Adipose tissue (tissue), 3 donors: Measurements from ENCODE around the gene NSMF. TPM values are rescaled to one million over a fixed set of nuclear protein-coding genes. Genes with fewer than 3 reads are reported as not detected.
"Not testable (repeated sequence)": the region's sequence is repeated elsewhere in the genome, so short reads cannot be mapped to it uniquely, and the experiment has no call there.

Source experiments
- H3K27ac ChIP-seq: one replicate; pipeline ENCODE4 v1.5.1; 2013; ENCODE audit warnings: low read depth, low read length
- WGBS, 3 donors: extraction: QIAGEN DNeasy Blood & Tissue Kit; methylation state at CpG; one replicate each; pipeline ENCODE4 v1.1.7; 2013; 5-methylcytosine and 5-hydroxymethylcytosine counted together
- polyA plus RNA-seq, 3 donors: library from polyadenylated mRNA; stranded (reverse); fragments of 200-250 nt; gene quantifications; one replicate each; pipeline ENCODE4 v1.2.3, GENCODE V29; 2013
- donor health status: healthy with polysubstance abuse.
- donor health status: Bipolar disorder and iron deficiency.
- donor health status: healthy.

Gene NSMF
- polyA plus RNA-seq, 3 donors: 38.2 to 39.5 (median 39.4) TPM

GRCh38 chr9:137479892-137480685 lies 21.0 kb upstream of the NSMF start:
- whole genome bisulfite sequencing, 3 donors: 89 to 90% (median 90%) methylated on average over 30 to 32 of the region's 32 CpGs
- H3K27ac ChIP-seq: no peak overlapping the region

- no peak overlapping the region for H3K27ac ChIP-seq
- WGBS, 3 donors: 73 to 88% (median 77%) methylated on average over 36 of the region's 36 CpGs
Measured at GRCh38 chr9:137478962-137479861, 20.1 kb upstream of the NSMF start.

GRCh38 chr9:137478613-137478961 lies 19.5 kb upstream of the NSMF start:
- no peak overlapping the region for H3K27ac ChIP-seq
- 84 to 88% (median 84%) methylated on average over 9 to 11 of the region's 11 CpGs for WGBS, 3 donors

- WGBS, 3 donors: 86 to 93% (median 88%) methylated on average over 27 to 29 of the region's 29 CpGs
- H3K27ac ChIP-seq: no peak overlapping the region
Measured at GRCh38 chr9:137477778-137478612, 18.9 kb upstream of the NSMF start.

- H3K27ac ChIP-seq: no peak overlapping the region
- WGBS, 3 donors: 93 to 95% (median 93%) methylated on average over 10 to 11 of the region's 11 CpGs
Measured at GRCh38 chr9:137476856-137477255, 17.7 kb upstream of the NSMF start.

- no peak overlapping the region for H3K27ac ChIP-seq
- WGBS, 3 donors: 89 to 92% (median 90%) methylated on average over 3 of the region's 3 CpGs
Measured at GRCh38 chr9:137475666-137476065, 16.5 kb upstream of the NSMF start.

- no peak overlapping the region for H3K27ac ChIP-seq
- 95 to 97% (median 97%) methylated on average over 18 of the region's 18 CpGs for WGBS, 3 donors
Measured at GRCh38 chr9:137474271-137474670, 15.1 kb upstream of the NSMF start.

GRCh38 chr9:137470785-137471184 lies 11.7 kb upstream of the NSMF start:
- WGBS, 3 donors: 32 to 75% (median 43%) methylated on average over 7 of the region's 7 CpGs
- H3K27ac ChIP-seq: no peak overlapping the region

GRCh38 chr9:137467896-137468295 lies 8.8 kb upstream of the NSMF start:
- H3K27ac ChIP-seq: no peak overlapping the region
- WGBS, 3 donors: 95 to 99% (median 98%) methylated on average over 5 to 7 of the region's 7 CpGs

- 91 to 96% (median 91%) methylated on average over 13 to 16 of the region's 16 CpGs for WGBS, 3 donors
- H3K27ac ChIP-seq: no peak overlapping the region
Measured at GRCh38 chr9:137467161-137467581, 8.0 kb upstream of the NSMF start.

GRCh38 chr9:137466389-137467085 lies 7.4 kb upstream of the NSMF start:
- not testable (repeated sequence) for H3K27ac ChIP-seq
- 92 to 94% (median 93%) methylated on average over 35 of the region's 35 CpGs for WGBS, 3 donors

GRCh38 chr9:137465720-137466388 lies 6.7 kb upstream of the NSMF start:
- 88 to 91% (median 91%) methylated on average over 23 of the region's 23 CpGs for WGBS, 3 donors
- H3K27ac ChIP-seq: no peak overlapping the region

GRCh38 chr9:137465000-137465719 lies 6.0 kb upstream of the NSMF start:
- WGBS, 3 donors: 90 to 94% (median 92%) methylated on average over 22 to 23 of the region's 23 CpGs
- no peak overlapping the region for H3K27ac ChIP-seq

- H3K27ac ChIP-seq: no peak overlapping the region
- 92 to 95% (median 94%) methylated on average over 21 to 28 of the region's 28 CpGs for WGBS, 3 donors
Measured at GRCh38 chr9:137464291-137464999, 5.3 kb upstream of the NSMF start.

- 95 to 97% (median 96%) methylated on average over 18 of the region's 18 CpGs for WGBS, 3 donors
- H3K27ac ChIP-seq: no peak overlapping the region
Measured at GRCh38 chr9:137463931-137464290, 4.8 kb upstream of the NSMF start.
